NCI-H146 treated with DMSO at 0.1 percent for 48 hours (cell line): Measurements from ENCODE around the gene TENT4A.

Experiments
- DNase-seq: peaks from one replicate; lab custom pipeline; 2025; ENCODE audit not compliant: unreplicated experiment; lab: John Stamatoyannopoulos, UW

TENT4A gene

GRCh38 chr5:6792911-6793471 lies 79.8 kb downstream of the TENT4A start:
- no peak for DNase-seq

DNA sequence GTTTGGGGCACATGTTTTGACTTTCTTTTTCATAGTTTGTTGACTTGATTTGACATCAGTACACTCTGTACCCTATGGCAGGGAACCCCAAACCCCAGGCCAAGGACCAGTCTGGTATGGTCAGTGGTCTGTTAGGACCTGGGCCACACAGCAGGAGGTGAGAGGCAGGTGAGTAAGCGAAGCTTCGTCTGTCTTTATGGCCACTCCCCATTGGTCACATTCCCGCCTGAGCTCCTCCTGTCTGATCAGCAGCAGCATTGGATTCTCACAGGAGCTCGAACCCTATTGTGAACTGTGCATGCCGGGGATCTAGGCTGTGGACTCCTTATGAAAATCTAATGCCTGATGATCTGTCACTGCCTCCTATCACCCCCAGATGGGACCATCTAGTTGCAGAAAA lies 88.0 kb downstream of the TENT4A start:
- no peak for DNase-seq

GRCh38 chr5:6803981-6804550 lies 90.8 kb downstream of the TENT4A start:
- DNase-seq, result no peak

- DNase-seq, result no peak
These were observed 91.7 kb downstream of the TENT4A start for GRCh38 chr5:6804766-6805501.

DNA sequence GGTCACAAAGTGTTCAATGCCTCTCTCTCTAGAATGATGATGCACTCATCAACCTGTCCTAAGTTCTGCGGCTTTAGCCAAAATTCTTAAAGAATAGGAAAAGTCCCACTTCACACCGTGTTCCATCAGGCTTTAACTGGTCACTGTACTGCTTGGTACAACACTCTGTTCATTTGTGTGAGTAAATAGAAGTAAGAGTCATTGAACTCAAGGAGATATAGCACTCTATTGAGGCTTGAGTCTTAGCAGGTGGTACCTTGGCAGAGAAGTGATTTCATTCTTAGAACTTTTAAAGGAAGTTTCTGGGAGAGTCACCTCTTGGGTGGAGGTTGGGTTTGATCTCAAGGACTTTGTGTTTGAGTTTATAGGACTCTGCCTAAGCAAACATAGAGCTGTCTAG lies 92.6 kb downstream of the TENT4A start:
- no peak for DNase-seq
